NB4 (cell line): ENCODE measurements around the gene NXT1.

Experiments
- CTCF ChIP-seq: IDR thresholded peaks from one replicate; pipeline ENCODE4 v1.5.1; 2012; ENCODE audit warnings: low read depth, low read length
- POLR2A ChIP-seq: IDR thresholded peaks from 2 replicates; pipeline ENCODE4 v1.6.1; 2011; ENCODE audit warnings: mild to moderate bottlenecking; ENCODE audit not compliant: insufficient read length; ENCODE audit errors: extremely low read depth

GRCh38 chr20:23314699-23315098 lies 35.9 kb upstream of the NXT1 start:
- TF ChIP-seq POLR2A: no peak
- TF ChIP-seq CTCF: no peak
